HG02588 (cell line): ENCODE results near the gene ANKRD24.
"Not testable (repeated sequence)": the region's sequence is repeated elsewhere in the genome, so short reads cannot be mapped to it uniquely, and the experiment has no call there.

Experiments used
- ATAC-seq: cut with Tn5 transposase; IDR thresholded peaks from one replicate; pipeline ENCODE4 v1.9.1; 2021; ENCODE audit warnings: mild to moderate bottlenecking, moderate library complexity; ENCODE audit not compliant: unreplicated experiment

ANKRD24 gene

DNA sequence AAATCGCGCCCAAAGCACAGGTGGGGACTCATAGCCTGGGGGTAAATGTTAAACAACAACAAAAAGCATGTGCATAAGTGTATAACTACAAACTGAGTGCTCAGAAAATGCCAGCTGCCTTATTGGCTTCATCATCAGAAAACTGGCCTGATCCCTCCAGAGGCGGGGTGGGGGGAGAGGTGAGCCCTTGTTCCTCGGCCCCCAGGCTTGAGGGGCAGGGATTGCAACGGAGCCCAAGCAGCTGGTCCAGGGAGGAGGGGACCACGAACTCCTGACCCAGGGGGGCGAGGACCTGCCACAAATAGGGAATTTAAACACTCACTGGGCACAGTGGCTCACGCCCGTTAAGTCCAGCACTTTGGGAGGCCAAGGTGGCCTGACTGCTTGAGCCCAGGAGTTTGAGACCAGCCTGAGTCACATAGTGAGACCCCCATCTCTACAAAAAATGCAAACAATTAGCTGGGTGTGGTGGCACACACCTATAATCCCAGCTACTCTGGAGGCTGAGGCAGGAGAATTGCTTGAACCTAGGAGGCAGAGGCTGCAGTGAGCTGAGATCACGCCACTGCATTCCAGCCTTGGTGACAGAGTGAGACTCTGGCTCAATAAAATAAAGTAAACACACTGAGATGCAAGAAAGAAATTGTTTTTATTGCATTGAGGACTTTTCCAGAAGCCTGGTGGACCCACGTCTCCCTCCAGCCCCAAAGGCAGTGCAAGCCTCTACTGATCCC is 8.8 kb upstream of the ANKRD24 start:
- no peak for ATAC-seq

DNA sequence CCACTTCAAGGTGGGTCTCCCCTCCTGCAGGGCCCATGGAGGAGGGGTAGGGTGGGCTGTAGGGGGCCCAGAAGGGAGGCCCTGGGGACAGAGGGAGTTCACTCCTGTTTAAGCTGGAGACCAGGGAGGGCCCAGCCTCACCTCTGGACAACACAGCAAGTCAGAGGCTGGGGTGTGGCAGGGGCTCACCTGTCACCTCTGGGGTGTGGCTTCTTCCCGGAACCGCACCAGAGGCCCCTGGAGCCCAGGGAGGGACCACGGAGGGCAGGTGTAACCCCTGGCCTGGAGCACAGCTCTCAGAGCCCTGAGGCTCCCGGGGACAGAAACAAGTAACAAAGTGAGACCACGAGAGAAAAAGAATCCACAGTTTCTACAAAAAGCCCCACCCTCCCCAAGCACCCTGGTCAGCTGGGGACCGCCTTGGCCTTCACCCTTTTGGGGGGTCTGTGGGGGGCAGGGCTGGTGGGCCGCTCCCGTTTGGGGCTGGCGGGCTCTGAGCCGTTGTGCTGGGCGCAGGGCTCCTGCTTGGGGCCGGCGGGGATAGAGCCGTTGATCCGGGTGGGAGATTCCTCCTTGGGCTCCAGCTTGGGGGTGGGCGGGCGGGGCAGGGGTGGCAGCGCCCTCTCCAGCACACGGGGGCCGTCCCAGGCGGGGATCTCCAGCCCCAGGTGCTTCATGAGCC is 8.1 kb upstream of the ANKRD24 start:
- no peak for ATAC-seq

DNA sequence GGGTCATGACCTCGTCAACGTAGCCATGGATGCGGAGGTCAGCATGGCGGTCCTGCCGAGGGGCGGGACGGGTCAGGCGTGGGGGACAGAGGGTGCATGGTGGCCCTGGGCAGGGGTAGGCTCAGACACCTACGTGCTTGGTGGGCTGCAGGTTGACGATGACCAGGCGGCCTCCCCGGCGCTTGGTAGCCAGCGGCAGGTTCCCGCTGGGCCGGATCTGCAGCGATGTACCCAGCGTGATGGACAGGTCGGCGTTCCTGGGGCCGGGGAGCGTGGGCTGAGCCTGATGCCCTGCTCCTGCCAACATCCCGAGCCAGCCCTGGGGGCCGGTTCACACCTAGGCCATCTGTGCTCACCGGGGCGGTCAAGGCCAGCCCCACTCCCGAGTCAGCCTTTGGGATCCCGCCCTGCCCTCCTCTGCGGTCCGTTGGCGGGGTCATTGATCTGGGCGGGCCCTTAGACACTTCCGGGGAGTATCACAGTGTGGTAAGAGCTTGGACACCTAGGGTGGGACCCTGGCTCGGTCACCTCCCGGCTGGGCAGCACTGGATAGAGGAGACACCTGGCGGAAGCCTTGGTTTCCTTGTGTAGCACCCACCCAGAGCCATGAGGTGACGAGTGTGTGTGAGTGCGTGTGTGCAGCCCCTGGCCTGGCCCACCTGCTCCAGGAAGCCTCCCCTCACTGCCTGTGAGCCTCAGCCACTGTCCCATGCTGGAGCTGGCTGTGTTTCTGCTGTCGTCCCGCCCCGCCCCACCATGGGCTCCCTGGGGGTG is 7.4 kb upstream of the ANKRD24 start:
- ATAC-seq = no peak

DNA sequence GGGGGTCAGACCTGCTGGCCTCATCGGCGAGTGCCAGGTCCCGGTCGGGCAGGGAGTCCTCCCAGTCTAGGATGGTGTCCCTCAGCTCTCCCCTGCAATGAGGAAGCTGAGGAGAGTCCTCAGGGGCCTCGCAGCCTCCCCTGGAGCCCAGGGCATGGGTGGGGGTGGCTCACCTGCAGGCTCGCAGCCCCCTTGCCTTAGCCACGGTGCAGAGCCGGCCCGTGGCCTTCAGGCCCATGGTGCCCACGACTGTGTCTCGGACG is 6.9 kb upstream of the ANKRD24 start:
- no peak for ATAC-seq

DNA sequence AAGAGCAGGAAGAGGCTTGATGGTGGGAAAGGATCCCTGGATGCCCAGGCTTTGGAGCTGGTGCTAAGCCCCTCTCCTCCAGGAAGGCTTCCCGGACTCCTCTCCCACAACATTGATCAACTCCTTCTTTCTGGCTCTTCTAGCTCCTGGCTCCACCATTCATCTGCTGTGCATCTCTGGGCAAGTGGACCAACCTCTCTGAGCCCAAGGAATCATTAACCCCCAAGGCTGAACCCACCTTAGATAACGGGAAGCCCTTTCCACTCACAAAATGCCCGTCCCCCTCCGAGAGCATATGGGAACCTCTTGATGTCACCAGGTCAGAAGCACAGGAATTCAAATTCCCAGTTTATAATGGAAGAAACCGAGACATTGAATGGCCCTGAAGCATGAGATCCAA is 5.3 kb upstream of the ANKRD24 start:
- ATAC-seq = no peak

DNA sequence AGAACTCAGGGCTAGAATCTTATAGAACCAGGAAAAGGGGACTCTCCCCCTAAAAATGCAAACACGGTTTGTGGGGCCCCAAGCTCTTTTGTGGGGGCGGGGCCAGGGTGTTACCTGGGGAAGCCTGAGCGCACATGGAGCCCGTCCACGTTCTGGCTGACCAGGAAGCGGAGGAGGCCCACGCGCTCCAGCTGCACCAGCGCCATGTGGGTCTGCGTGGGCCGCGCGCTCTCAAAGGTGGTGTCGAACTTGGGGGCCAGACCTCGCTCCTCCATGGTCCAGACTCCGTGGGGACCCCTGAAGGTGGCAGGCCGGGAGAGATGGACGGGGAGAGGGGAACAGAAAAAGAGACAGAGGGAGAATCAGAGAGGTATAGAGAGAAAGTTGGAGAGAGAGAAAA is 3.5 kb upstream of the ANKRD24 start:
- no peak for ATAC-seq

DNA sequence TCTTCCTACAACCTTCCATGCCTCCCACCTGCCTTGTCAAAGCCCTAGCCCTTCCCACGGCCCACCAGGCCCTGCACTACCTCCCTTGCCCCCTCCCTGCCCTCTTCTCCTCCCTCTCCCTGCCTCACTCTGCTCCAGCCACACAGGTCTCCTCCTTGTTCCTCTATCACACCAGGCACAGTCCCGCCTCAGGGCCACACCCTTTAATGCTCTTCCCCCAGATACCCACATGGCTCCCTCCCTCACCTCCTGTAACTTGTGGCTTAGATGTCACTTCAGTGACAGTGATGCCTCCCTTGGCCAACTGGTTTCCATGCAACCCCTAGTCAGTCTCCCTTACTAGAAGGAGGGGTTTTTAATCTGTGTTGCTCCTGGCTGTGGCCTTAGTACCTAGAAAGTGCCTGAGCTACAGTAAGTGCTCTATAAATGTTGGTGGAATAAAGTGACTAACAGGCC is 1.4 kb upstream of the ANKRD24 start:
- no peak for ATAC-seq

DNA sequence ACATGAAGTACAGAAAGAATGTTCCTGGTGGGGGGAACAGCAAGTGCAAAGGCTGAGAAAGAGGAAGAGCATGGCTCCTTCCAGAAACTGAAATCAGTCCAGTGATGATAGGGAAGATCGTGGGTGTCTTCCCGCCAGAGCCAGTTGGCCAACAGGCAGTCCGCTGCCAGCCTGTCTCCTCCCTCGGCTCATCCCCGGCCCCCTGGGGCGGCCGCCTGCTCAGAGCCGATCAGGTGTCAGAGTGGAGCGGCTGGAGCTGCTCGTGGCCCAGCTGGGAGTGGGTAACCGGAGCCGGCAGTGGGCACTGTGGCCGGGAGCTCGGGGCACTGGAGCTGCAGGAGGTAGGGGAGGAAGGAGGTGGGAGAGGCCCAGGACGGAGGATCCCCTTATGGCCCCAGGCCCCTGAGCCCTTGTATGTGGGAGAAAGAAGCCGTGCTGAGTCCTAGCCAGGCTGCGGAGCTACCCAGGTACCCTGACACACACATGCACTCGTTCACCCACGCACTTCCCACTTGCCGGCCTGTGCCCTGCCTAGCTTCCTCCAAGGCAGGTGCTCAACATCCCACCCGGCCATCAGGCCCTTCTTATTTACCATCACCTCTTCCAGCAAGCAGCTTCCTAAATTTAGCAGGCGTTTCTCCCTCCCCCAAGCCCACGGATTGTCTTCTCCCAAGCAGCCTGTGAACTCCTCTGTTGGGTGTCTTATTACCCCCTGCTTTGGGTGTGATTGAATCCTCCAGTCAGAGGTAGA is 1.7 kb downstream of the ANKRD24 start:
- ATAC-seq = no peak

DNA sequence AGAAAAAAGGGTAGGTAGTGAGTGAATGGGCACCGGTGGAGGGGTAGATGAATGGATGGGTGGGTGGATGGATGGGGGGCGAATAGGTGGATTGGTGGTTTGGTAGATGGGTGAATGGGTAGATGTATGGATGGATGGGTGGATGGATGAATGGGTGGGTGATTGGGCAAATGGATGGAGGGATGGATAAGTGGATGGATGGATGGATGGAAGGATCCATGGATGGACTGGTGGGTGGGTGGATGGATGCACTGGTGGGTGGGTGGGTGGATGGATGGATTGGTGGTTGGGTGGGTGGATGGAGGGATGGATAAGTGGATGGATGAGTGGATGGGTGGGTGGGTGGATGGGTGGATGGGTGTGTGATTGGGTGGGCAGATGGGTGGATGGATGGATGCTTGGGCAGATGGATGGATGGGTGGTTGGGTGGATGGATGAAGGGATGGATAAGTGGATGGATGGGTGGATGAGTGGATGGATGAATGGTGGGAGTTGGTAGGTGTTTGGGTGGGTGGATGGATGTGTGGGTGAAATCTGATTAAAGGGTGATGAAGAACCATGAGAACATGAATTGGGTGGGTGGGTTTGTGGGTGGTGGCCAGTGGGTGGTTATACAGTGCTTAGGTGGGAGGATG is 2.3 kb downstream of the ANKRD24 start:
- ATAC-seq = no peak

DNA sequence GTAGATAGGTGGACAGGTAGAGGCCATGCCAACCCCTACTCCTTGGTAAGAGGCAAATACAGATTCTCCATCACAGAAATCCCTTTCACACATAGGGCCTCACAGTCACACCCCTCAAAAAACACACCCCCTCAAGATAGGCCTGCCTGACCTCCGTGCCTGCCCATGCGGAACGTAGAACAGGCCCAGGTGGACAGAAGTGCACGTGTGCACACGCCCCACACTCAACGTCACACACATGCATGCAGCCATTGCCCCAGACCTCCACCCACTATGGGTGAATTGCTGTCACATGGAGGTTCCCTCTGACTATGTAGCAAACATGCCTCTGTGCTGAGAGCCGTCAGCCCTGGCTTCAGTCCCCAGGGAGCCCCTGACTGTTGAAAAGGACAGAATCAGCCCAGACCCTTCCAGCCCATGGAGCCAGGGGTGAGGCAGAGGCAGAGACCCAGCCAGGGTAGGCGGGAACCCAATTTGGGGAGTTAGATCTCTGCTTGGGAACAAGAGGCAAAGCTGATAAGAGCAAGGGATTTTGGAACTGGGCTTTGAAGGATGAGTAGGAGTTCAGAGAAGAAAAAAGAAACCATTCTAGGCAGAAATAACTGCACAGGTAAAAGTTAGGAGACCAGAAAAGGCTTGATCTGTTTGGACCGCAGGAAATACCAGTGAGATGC is 3.1 kb downstream of the ANKRD24 start:
- no peak for ATAC-seq

DNA sequence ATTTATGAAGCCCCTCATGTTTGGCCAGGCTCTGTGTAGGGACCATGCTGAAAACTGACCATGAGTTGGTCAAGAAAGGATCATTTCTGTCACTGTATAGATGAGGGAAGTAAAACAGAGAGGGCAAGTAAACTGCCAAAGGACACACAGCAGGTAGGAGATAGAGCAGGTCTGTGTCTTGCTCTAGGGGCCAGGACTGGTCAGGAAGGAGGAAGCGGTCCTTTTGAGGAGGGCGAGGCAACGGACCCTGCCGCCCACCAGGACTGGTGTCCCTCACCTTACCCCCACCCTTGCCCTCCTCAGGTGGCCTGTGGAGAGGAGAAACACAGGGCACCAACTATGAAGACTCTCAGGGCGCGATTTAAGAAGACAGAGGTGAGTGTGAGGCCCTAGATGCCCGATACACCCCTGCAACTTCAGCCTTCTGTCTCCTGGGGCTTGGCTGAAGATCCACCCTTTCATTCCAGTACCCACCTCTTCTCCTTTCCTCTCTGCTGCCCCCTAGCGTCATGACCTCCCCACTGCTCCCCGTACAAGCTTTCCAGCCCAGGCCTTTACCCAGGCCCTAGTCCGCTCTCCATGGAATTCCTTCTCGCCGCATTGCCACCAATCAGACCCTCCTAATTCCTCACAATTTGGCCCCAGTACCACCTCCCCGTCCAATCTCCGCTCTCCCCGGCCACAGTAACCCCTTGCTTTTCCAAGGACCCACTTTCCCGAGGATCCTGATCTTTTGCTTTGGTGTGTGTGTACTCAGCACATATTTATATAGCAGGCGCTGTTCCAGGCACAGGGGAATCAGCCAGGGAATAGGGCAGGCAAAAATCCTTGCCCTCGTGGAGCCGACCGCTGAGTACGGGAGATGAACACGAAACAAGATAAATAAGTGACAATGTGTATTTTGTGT is 3.9 kb downstream of the ANKRD24 start:
- no peak for ATAC-seq

DNA sequence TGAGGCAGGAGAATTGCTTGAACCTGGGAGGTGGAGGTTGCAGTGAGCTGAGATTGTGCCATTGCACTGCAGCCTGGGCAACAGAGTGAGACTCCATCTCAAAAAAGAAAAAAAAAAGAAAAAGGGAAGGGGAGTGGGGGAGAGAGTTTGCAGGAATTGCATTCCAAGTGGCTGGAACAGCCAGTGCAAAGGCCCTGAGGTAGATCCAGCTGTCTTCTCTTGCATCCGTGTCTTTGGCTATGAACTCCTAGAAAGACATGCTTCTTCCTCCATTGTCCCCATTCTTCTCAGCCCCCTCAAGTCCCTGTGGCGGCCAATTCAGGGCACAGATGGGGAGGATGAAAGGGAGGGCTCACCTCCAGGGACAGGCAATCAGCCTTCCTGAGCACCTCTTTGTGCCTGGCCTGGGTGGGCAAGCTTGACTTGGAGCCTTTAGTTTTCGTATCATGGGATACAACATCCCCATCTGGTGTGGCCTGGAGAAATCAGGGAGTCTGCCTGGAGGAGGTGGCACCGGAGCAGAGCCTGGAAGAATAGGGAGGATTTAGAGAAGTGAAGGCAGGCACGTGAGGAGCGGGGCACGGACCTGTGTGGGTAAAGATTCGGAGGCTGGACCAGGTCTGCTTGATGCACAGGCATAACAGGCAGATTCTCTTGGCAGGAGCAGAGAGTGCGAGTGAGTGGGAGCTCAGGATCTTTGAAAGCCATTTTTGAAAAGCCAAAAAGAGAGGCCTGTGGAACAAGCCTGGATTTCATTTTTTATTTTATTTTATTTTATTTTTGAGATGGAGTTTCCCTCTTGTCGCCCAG is 5.0 kb downstream of the ANKRD24 start:
- no peak for ATAC-seq

DNA sequence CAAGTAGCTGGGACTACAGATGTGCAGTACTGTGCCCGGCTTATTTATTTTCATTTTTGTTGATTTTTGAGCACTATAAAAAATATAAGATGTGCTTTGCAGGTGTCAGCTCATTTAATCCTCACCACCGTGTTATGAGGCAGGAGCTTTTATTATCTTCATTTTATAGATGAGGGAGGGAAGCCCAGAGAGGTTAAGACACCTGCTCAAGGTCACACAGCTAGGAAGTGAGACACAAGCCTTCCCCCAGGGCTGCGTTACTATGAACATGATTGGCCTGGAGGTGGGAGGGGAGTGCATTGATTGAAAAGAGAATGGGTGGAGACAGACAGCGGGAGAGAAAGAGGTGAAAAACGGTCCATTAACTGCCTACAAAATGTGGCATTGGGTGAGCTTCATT is 7.2 kb downstream of the ANKRD24 start:
- ATAC-seq = no peak

DNA sequence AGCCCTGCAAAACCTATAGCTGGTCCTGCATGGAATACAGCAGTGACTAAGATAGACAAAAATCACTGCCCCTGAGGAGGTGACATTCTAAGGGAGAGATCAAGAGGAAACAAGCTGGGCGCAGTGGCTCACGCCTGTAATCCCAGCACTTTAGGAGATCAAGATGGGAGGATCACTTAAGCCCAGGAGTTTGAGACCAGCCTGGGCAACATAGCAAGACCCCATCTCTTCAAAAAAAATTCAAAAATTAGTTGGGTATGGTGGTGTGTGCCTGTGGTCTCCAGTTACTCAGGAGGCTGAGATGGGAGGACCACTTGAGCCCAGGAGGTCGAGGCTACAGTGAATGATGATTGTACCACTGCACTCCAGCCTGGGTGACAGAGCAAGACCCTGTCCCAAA is 10.0 kb downstream of the ANKRD24 start:
- not testable (repeated sequence) for ATAC-seq

DNA sequence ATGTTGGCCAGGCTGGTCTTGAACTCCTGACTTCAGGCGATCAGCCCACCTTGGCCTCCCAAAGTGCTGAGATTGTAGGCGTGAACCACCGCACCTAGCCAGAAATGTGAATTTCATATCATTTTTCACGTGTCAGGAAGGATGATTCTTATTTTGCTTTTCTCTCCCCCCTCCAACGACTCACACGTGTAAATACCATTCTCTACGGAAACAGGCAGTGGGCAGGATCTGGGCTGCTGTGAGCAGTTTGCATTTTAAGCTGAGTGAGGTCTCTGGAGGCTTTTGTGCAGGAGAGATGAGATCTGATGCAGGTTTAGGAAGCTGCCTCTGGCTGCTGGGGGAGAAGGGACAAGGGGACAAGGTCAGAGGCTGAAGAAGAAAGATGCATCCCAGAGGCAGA is 11.9 kb downstream of the ANKRD24 start:
- no peak for ATAC-seq

DNA sequence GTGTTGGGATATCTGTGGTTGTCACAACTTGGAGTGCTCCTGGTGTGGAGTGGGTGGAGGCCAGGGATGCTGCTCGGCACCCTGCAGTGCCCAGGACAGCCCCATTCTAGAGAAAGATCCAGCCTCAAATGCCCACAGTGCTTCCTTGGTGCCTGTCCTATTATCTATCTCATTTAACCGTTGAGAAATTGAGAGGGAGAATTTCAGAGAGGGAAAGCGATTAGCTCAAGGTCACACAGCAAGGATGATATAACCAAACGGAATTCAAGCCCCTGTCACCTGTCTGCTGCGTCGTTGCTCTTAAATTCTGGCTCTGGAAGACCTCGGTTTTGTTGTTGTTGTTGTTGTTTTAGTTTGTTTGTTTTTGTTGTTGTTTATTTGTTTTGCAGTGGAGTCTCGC is 13.5 kb downstream of the ANKRD24 start:
- ATAC-seq = no peak

DNA sequence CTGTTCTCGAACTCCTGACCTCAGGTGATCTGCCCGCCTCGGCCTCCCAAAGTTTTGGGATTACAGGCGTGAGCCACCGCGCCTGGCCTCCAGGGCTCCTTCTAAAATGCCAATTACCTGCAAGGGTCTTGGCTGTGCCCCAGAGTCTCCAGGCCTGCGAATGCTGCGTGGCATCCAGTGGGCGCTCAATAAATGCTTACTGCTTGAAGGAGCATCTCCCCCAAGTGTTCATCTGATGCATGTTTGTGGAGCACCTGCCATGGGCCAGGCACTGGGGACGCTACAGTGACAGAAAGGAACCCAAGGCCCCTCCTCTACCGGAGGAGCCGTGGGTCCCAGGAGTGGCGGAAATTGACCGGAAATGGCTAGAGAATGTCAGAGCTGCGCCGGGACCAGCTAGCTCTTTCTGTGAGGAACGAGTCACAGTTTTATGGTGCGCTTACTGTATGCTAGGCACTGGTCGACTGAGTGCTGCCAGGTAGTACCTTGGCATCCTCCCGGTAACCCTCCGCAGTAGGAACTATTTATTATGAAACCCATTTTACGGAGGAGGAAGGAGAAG is 14.2 kb downstream of the ANKRD24 start:
- no peak for ATAC-seq

DNA sequence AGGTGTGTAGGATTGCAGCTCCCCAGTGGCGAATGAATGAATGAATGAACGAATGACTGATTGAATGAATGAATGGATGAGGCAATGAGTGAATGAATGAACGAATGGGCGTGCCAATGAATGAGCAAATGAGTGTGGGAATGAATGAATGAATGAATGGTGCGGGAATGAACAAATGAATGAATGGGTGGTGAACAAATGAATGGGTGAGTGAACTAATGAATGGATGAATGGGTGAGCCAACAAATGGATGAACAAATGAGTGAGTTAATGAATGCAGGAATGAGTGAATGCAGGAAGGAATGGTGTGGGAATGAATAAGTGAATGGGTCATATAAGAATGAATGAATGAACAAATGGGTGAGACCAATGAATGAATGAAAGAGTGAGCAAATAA is 14.7 kb downstream of the ANKRD24 start:
- ATAC-seq = no peak
